GM18861 (cell line): ENCODE results near the gene ACSM2B.
"Not testable (repeated sequence)": the region's sequence is repeated elsewhere in the genome, so short reads cannot be mapped to it uniquely, and the experiment has no call there.

Experiments used
- ATAC-seq: cut with Tn5 transposase; IDR thresholded peaks from one replicate; pipeline ENCODE4 v1.9.1; 2021; ENCODE audit not compliant: unreplicated experiment

Gene ACSM2B

GRCh38 chr16:20536669-20537068, 39.5 kb downstream of the ACSM2B start:
- not testable (repeated sequence) for ATAC-seq

GRCh38 chr16:20532284-20532792, 43.8 kb downstream of the ACSM2B start:
- ATAC-seq, result not testable (repeated sequence)

GRCh38 chr16:20531795-20532194, 44.4 kb downstream of the ACSM2B start:
- ATAC-seq, result not testable (repeated sequence)

GRCh38 chr16:20520103-20520502, 56.1 kb downstream of the ACSM2B start:
- no peak for ATAC-seq

- ATAC-seq, result no peak
Observed at GRCh38 chr16:20519231-20519630, 56.9 kb downstream of the ACSM2B start.

GRCh38 chr16:20517149-20517548, 59.0 kb downstream of the ACSM2B start:
- ATAC-seq, result no peak

GRCh38 chr16:20515688-20516090, 60.5 kb downstream of the ACSM2B start:
- ATAC-seq, result no peak

- no peak for ATAC-seq
Observed at GRCh38 chr16:20510323-20510722, 65.8 kb downstream of the ACSM2B start.

GRCh38 chr16:20507280-20507679, 68.9 kb downstream of the ACSM2B start:
- no peak for ATAC-seq

GRCh38 chr16:20504418-20504817, 71.7 kb downstream of the ACSM2B start:
- no peak for ATAC-seq

- not testable (repeated sequence) for ATAC-seq
Observed at GRCh38 chr16:20491448-20491847, 84.7 kb downstream of the ACSM2B start.

- not testable (repeated sequence) for ATAC-seq
Observed at GRCh38 chr16:20490994-20491393, 85.2 kb downstream of the ACSM2B start.
